T-helper 22 cell (primary cell): ENCODE results near the gene DCUN1D3.
A peak's percentile ranks its signal among the peaks of the same experiment; 100 is the strongest.
"Not testable (repeated sequence)": the region's sequence is repeated elsewhere in the genome, so short reads cannot be mapped to it uniquely, and the experiment has no call there.

ENCODE experiments used
- DNase-seq: peaks from one replicate; pipeline ENCODE4 v3.0.0-alpha.2; 2020; ENCODE audit warnings: low read depth

Gene DCUN1D3

GRCh38 chr16:20862162-20862960, 37.8 kb downstream of the DCUN1D3 start:
- no peak for DNase-seq

GRCh38 chr16:20860995-20861394, 39.2 kb downstream of the DCUN1D3 start:
- DNase-seq: not testable (repeated sequence)

GRCh38 chr16:20860361-20860760, 39.8 kb downstream of the DCUN1D3 start:
- no peak for DNase-seq

GRCh38 chr16:20859699-20860098, 40.5 kb downstream of the DCUN1D3 start:
- DNase-seq: no peak

GRCh38 chr16:20859229-20859628, 40.9 kb downstream of the DCUN1D3 start:
- no peak for DNase-seq

GRCh38 chr16:20857281-20857680, 42.9 kb downstream of the DCUN1D3 start:
- DNase-seq: no peak

- no peak for DNase-seq
These were observed 45.2 kb downstream of the DCUN1D3 start for GRCh38 chr16:20854963-20855362.

GRCh38 chr16:20853981-20854620, 46.1 kb downstream of the DCUN1D3 start:
- no peak for DNase-seq

- no peak for DNase-seq
These were observed 47.0 kb downstream of the DCUN1D3 start for GRCh38 chr16:20853143-20853542.

- DNase-seq: no peak
These were observed 48.6 kb downstream of the DCUN1D3 start for GRCh38 chr16:20851601-20852000.

- DNase-seq: no peak
These were observed 49.2 kb downstream of the DCUN1D3 start for GRCh38 chr16:20850981-20851380.

- DNase-seq: peak; percentile 13
These were observed 50.4 kb downstream of the DCUN1D3 start for GRCh38 chr16:20849589-20850390.

- DNase-seq: no peak
These were observed 52.6 kb downstream of the DCUN1D3 start for GRCh38 chr16:20847550-20847949.

GRCh38 chr16:20846551-20846950, 53.6 kb downstream of the DCUN1D3 start:
- DNase-seq: no peak

GRCh38 chr16:20846030-20846429, 54.1 kb downstream of the DCUN1D3 start:
- DNase-seq: no peak

- DNase-seq: no peak
These were observed 55.6 kb downstream of the DCUN1D3 start for GRCh38 chr16:20844588-20844987.

GRCh38 chr16:20844054-20844453, 56.1 kb downstream of the DCUN1D3 start:
- DNase-seq: no peak

- DNase-seq: no peak
These were observed 60.7 kb downstream of the DCUN1D3 start for GRCh38 chr16:20839504-20839903.

GRCh38 chr16:20838240-20838639, 61.9 kb downstream of the DCUN1D3 start:
- DNase-seq: no peak

- no peak for DNase-seq
These were observed 67.1 kb downstream of the DCUN1D3 start for GRCh38 chr16:20833086-20833485.

GRCh38 chr16:20830372-20830771, 69.8 kb downstream of the DCUN1D3 start:
- DNase-seq: no peak

- no peak for DNase-seq
These were observed 70.6 kb downstream of the DCUN1D3 start for GRCh38 chr16:20829536-20829935.

GRCh38 chr16:20826039-20826566, 74.1 kb downstream of the DCUN1D3 start:
- DNase-seq: no peak
